Activated T-cell treated with anti-CD3 and anti-CD28 coated beads, Interleukin-2, amount 50 U/mL, for 4 hours (primary cell): ENCODE results near the gene FSTL1. TPM values are rescaled to one million over a fixed set of nuclear protein-coding genes. Genes with fewer than 3 reads are reported as not detected.
"Not testable (repeated sequence)": the region's sequence is repeated elsewhere in the genome, so short reads cannot be mapped to it uniquely, and the experiment has no call there.

Experiments used
- ATAC-seq, 2 donors: fragments of 200-7000 bp; cut with Tn5 transposase; one replicate each; pipeline ENCODE4 v1.10.0; 2021
- DNase-seq: peaks from one replicate; pipeline ENCODE4 v3.0.0-alpha.2; 2020
- H3K27me3 Mint-ChIP-seq: one replicate; pipeline ENCODE4 v1.8.0; 2021; ENCODE audit warnings: low read depth, mixed read lengths
- H3K36me3 Mint-ChIP-seq: one replicate; pipeline ENCODE4 v1.8.0; 2022; ENCODE audit warnings: mixed read lengths; ENCODE audit not compliant: insufficient read depth
- H3K4me1 Mint-ChIP-seq: one replicate; pipeline ENCODE4 v1.8.0; 2021; ENCODE audit warnings: low read depth, mixed read lengths
- H3K4me3 Mint-ChIP-seq: one replicate; pipeline ENCODE4 v1.8.0; 2021; ENCODE audit warnings: mild to moderate bottlenecking, moderate library complexity, mixed read lengths
- H3K9me3 Mint-ChIP-seq: one replicate; pipeline ENCODE4 v1.8.0; 2021; ENCODE audit warnings: mixed read lengths
- total RNA-seq, 3 donors: library from RNA; stranded (reverse); gene quantifications; one replicate each; pipeline ENCODE4 v1.2.1, GENCODE V29; 2021

Gene FSTL1
- total RNA-seq, 3 donors from 2014 or later, result 0.58 to 1.2 (median 0.91) TPM

- no peak for ATAC-seq
- H3K27me3 Mint-ChIP-seq, result peaks cover 3% of the 10 kb centered on the region
- H3K9me3 Mint-ChIP-seq, result no peaks in the 10 kb centered on the region
- no peak for DNase-seq
- H3K36me3 Mint-ChIP-seq, result no peaks in the 10 kb centered on the region
- no peak overlapping the region for H3K4me3 Mint-ChIP-seq
- no peaks in the 10 kb centered on the region for H3K4me1 Mint-ChIP-seq
Observed at GRCh38 chr3:120404876-120405275, 45.9 kb downstream of the FSTL1 start.

GRCh38 chr3:120402257-120402656, 48.5 kb downstream of the FSTL1 start:
- no peak for ATAC-seq
- DNase-seq, result no peak
- H3K9me3 Mint-ChIP-seq, result no peaks in the 10 kb centered on the region
- H3K4me1 Mint-ChIP-seq, result no peaks in the 10 kb centered on the region
- H3K4me3 Mint-ChIP-seq, result no peak overlapping the region
- peaks cover 3% of the 10 kb centered on the region for H3K27me3 Mint-ChIP-seq
- no peaks in the 10 kb centered on the region for H3K36me3 Mint-ChIP-seq

- H3K9me3 Mint-ChIP-seq, result no peaks in the 10 kb centered on the region
- H3K27me3 Mint-ChIP-seq, result peaks cover 5% of the 10 kb centered on the region
- DNase-seq (no peak), ATAC-seq (no peak)
- H3K4me3 Mint-ChIP-seq, result no peak overlapping the region
- no peaks in the 10 kb centered on the region for H3K36me3 Mint-ChIP-seq
- no peaks in the 10 kb centered on the region for H3K4me1 Mint-ChIP-seq
Observed at GRCh38 chr3:120399372-120399771, 51.4 kb downstream of the FSTL1 start.

- ATAC-seq (no peak), DNase-seq (no peak)
- Mint-ChIP-seq H3K27me3 (peaks cover 2% of the 10 kb centered on the region), H3K9me3 (no peaks in the 10 kb centered on the region), H3K36me3 (no peaks in the 10 kb centered on the region), H3K4me1 (no peaks in the 10 kb centered on the region), H3K4me3 (no peak overlapping the region)
Observed at GRCh38 chr3:120396469-120396868, 54.3 kb downstream of the FSTL1 start.

- no peak for DNase-seq
- Mint-ChIP-seq H3K4me1 (no peaks in the 10 kb centered on the region), H3K36me3 (no peaks in the 10 kb centered on the region), H3K9me3 (no peaks in the 10 kb centered on the region), H3K4me3 (no peak overlapping the region), H3K27me3 (peaks cover 2% of the 10 kb centered on the region)
- ATAC-seq, result no peak
Observed at GRCh38 chr3:120394347-120394746, 56.4 kb downstream of the FSTL1 start.

- no peak for ATAC-seq
Observed at GRCh38 chr3:120393761-120394160, 57.0 kb downstream of the FSTL1 start.

GRCh38 chr3:120393243-120393642, 57.5 kb downstream of the FSTL1 start:
- no peak overlapping the region for H3K4me3 Mint-ChIP-seq
- DNase-seq (no peak), ATAC-seq (no peak)
- no peaks in the 10 kb centered on the region for H3K9me3 Mint-ChIP-seq
- no peaks in the 10 kb centered on the region for H3K36me3 Mint-ChIP-seq
- H3K27me3 Mint-ChIP-seq, result peaks cover 2% of the 10 kb centered on the region
- H3K4me1 Mint-ChIP-seq, result no peaks in the 10 kb centered on the region

More at GRCh38 chr3:120393761-120394160, 57.0 kb downstream of the FSTL1 start:
- Mint-ChIP-seq H3K9me3 (no peaks in the 10 kb centered on the region), H3K4me3 (no peak overlapping the region), H3K4me1 (no peaks in the 10 kb centered on the region), H3K36me3 (no peaks in the 10 kb centered on the region), H3K27me3 (peaks cover 2% of the 10 kb centered on the region)
- DNase-seq, result no peak

GRCh38 chr3:120382941-120383447, 67.8 kb downstream of the FSTL1 start:
- Mint-ChIP-seq H3K9me3 (peaks cover 7% of the 10 kb centered on the region), H3K4me3 (no peak overlapping the region), H3K4me1 (no peaks in the 10 kb centered on the region), H3K36me3 (no peaks in the 10 kb centered on the region), H3K27me3 (peaks cover 7% of the 10 kb centered on the region)
- ATAC-seq (no peak), DNase-seq (no peak)

- H3K36me3 Mint-ChIP-seq, result no peaks in the 10 kb centered on the region
- H3K4me1 Mint-ChIP-seq, result no peaks in the 10 kb centered on the region
- peaks cover 7% of the 10 kb centered on the region for H3K9me3 Mint-ChIP-seq
- ATAC-seq (no peak), DNase-seq (no peak)
- peaks cover 7% of the 10 kb centered on the region for H3K27me3 Mint-ChIP-seq
- no peak overlapping the region for H3K4me3 Mint-ChIP-seq
Observed at GRCh38 chr3:120381503-120381902, 69.3 kb downstream of the FSTL1 start.

- ATAC-seq, H3K9me3 Mint-ChIP-seq, H3K4me1 Mint-ChIP-seq, H3K36me3 Mint-ChIP-seq, H3K4me3 Mint-ChIP-seq, H3K27me3 Mint-ChIP-seq, DNase-seq: not testable (repeated sequence)
Observed at GRCh38 chr3:120377948-120378347, 72.8 kb downstream of the FSTL1 start.

- H3K9me3 Mint-ChIP-seq, result no peaks in the 10 kb centered on the region
Observed at GRCh38 chr3:120370463-120370862, 80.3 kb downstream of the FSTL1 start.

GRCh38 chr3:120369037-120369467, 81.7 kb downstream of the FSTL1 start:
- no peak for DNase-seq
- no peak for ATAC-seq
- H3K9me3 Mint-ChIP-seq, result no peaks in the 10 kb centered on the region
- H3K27me3 Mint-ChIP-seq, result peaks cover 13% of the 10 kb centered on the region
- H3K4me1 Mint-ChIP-seq, result no peaks in the 10 kb centered on the region
- H3K36me3 Mint-ChIP-seq, result no peaks in the 10 kb centered on the region
- no peak overlapping the region for H3K4me3 Mint-ChIP-seq

More at GRCh38 chr3:120370463-120370862, 80.3 kb downstream of the FSTL1 start:
- peak; percentile 30 to 38 for ATAC-seq
- no peaks in the 10 kb centered on the region for H3K36me3 Mint-ChIP-seq
- H3K4me3 Mint-ChIP-seq, result no peak overlapping the region
- no peaks in the 10 kb centered on the region for H3K4me1 Mint-ChIP-seq
- peaks cover 13% of the 10 kb centered on the region for H3K27me3 Mint-ChIP-seq
- no peak for DNase-seq

GRCh38 chr3:120368172-120368571, 82.6 kb downstream of the FSTL1 start:
- Mint-ChIP-seq H3K4me1 (no peaks in the 10 kb centered on the region), H3K4me3 (no peak overlapping the region), H3K9me3 (no peaks in the 10 kb centered on the region), H3K36me3 (no peaks in the 10 kb centered on the region), H3K27me3 (peaks cover 13% of the 10 kb centered on the region)
- ATAC-seq (no peak), DNase-seq (no peak)

- no peaks in the 10 kb centered on the region for H3K36me3 Mint-ChIP-seq
- no peaks in the 10 kb centered on the region for H3K4me1 Mint-ChIP-seq
- ATAC-seq (no peak), DNase-seq (no peak)
- no peak overlapping the region for H3K4me3 Mint-ChIP-seq
- no peaks in the 10 kb centered on the region for H3K9me3 Mint-ChIP-seq
- peaks cover 8% of the 10 kb centered on the region for H3K27me3 Mint-ChIP-seq
Observed at GRCh38 chr3:120364821-120365220, 86.0 kb downstream of the FSTL1 start.

- Mint-ChIP-seq H3K36me3 (no peaks in the 10 kb centered on the region), H3K27me3 (peaks cover 8% of the 10 kb centered on the region), H3K4me3 (no peak overlapping the region), H3K9me3 (no peaks in the 10 kb centered on the region), H3K4me1 (no peaks in the 10 kb centered on the region)
- no peak for DNase-seq
- ATAC-seq, result no peak
Observed at GRCh38 chr3:120364101-120364500, 86.7 kb downstream of the FSTL1 start.

- no peaks in the 10 kb centered on the region for H3K4me1 Mint-ChIP-seq
- H3K27me3 Mint-ChIP-seq, result peaks cover 17% of the 10 kb centered on the region
- H3K9me3 Mint-ChIP-seq, result no peaks in the 10 kb centered on the region
Observed at GRCh38 chr3:120357807-120358206, 93.0 kb downstream of the FSTL1 start.

More at GRCh38 chr3:120357807-120358206, 93.0 kb downstream of the FSTL1 start:
- no peak for ATAC-seq
- DNase-seq, result no peak
- Mint-ChIP-seq H3K4me3 (no peak overlapping the region), H3K36me3 (no peaks in the 10 kb centered on the region)
